ENCODE measurements around the gene DGKH.

DNA sequence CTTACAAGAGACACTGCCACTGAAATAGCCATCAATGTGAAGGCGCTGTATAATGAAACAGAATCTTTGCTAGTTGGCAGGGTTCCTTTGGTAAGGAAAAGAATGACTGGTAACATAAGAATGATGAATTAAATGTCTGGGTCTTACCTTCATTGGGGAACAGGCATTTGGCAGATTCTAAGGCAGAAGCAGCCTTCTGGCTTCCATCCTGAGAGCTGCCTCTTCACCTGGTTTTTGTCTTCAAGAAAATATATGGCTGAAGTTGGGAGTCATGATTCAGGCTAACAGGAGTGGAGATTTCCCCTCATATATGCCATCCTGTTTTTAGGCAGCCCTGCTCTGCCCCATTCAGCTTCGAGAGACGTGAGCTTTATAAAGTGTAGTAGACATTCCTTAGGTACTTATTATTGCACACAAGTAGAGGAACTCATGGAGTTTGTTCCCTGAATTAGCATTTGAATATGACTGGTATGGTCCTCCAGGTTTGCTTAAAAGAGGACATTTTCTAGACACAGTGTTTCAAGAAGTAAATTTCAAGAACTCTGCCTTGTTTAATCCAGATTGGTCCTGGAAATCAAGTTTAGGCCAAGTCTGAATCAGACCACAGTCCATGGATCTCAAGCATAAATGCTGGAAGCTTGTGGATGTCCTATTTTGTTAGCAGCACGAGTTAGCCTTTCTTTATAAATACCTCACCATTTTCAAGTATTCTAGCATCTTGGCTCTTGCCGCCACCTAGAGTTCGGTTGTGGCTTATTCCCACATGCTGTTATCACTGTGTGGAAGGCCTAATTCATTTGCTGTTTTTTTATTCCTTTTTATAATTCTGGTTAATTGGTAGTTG is 167.4 kb downstream of the DGKH start:
- TF ChIP-seq, protein P1, sequence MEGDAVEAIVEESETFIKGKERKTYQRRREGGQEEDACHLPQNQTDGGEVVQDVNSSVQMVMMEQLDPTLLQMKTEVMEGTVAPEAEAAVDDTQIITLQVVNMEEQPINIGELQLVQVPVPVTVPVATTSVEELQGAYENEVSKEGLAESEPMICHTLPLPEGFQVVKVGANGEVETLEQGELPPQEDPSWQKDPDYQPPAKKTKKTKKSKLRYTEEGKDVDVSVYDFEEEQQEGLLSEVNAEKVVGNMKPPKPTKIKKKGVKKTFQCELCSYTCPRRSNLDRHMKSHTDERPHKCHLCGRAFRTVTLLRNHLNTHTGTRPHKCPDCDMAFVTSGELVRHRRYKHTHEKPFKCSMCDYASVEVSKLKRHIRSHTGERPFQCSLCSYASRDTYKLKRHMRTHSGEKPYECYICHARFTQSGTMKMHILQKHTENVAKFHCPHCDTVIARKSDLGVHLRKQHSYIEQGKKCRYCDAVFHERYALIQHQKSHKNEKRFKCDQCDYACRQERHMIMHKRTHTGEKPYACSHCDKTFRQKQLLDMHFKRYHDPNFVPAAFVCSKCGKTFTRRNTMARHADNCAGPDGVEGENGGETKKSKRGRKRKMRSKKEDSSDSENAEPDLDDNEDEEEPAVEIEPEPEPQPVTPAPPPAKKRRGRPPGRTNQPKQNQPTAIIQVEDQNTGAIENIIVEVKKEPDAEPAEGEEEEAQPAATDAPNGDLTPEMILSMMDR (IDR thresholded peaks at IDR 0.05), result no peak
- TF ChIP-seq POLR2AphosphoS5 (IDR thresholded peaks at IDR 0.05) (no peak), POLR2A (IDR thresholded peaks at IDR 0.05) (no peak)

All from breast epithelium (tissue), 3 donors.